Gastrocnemius medialis (tissue), 4 donors: Measurements from ENCODE around the gene BATF2.

Source experiments
- CTCF ChIP-seq, 5 experiments: fragments of 450-650 bp in 3 of 5; fragments of 200-600 bp in 2 of 5; sonication (generic) in 2 of 5; IDR thresholded peaks in 4 of 5; conservative IDR thresholded peaks in 1 of 5; 1 replicate in 4 of 5; 2 replicates in 1 of 5; pipeline ENCODE4 v1.5.1; 2016 to 2019; ENCODE audit warnings: antibody characterized with exemption in 5 of 5, mild to moderate bottlenecking in 3 of 5, moderate library complexity in 3 of 5
- POLR2A ChIP-seq, 2 donors: fragments of 450-650 bp; IDR thresholded peaks; one replicate each; pipeline ENCODE4 v1.6.1; 2017; ENCODE audit warnings: antibody characterized with exemption in 2 of 2, mild to moderate bottlenecking in 2 of 2, moderate library complexity in 2 of 2

- TF ChIP-seq CTCF (IDR thresholded peaks at IDR 0.05 in 4 of 5, conservative IDR thresholded peaks at IDR 0.05 in 1 of 5) (no peak), POLR2A (IDR thresholded peaks at IDR 0.05) (no peak)
These were observed 24.2 kb upstream of the BATF2 start for GRCh38 chr11:65021003-65021402.
